Stimulated activated CD4-positive, alpha-beta T cell treated with anti-CD3 and anti-CD28 coated beads, Interleukin-12 subunit alpha, Interleukin-12 subunit beta, amount 100 ng/mL, for 48 hours (primary cell): ENCODE data around the gene MEX3D.
A peak's percentile ranks its signal among the peaks of the same experiment; 100 is the strongest.

ENCODE experiments used
- DNase-seq, 3 donors: peaks; one replicate each; pipeline ENCODE4 v3.0.0-alpha.2; 2020; ENCODE audit warnings: low read depth in 2 of 3, low spot score in 1 of 3

Gene MEX3D

DNA sequence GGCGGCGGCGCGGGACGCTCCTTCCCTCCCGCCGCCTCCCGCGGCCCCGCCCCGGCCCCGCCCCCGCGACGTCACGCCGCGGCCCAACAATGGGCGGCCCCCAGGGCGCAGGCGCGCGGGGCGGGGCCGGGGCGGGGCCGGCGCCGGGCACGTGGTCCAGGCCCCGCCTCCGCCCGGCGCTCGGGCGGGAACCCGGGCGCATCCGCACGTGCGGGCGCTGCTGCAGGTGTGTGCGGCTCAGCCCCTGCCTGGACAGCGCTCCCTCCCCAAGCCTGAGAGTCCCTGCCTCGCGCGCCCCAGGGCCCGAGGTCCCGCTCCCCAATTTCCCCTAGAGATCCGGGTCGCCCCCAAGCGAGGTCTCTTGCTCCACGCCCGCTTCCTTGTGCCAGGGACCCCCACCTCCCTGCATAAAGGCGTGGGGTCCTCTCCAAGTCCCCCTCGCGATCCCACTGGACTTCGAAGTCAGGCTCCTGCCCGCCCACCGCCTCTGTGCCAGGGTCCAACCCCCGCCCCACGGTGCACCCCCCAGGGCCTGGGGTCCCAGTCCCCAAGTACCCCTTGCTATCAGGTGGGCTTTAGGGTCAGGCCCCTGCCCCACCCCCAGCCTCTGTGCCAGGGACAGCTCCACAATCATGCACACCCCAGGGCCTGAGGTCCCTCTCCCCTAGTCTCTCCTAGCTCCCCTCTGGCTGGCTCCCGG is at the start of gene MEX3D:
TSS of gene MEX3D (minus strand) at position 6 of the 700 bp plus-strand sequence. CDS start 267 bp downstream, outside the sequence.
- peak; percentile 55 to 75 (median 60) for DNase-seq

DNA sequence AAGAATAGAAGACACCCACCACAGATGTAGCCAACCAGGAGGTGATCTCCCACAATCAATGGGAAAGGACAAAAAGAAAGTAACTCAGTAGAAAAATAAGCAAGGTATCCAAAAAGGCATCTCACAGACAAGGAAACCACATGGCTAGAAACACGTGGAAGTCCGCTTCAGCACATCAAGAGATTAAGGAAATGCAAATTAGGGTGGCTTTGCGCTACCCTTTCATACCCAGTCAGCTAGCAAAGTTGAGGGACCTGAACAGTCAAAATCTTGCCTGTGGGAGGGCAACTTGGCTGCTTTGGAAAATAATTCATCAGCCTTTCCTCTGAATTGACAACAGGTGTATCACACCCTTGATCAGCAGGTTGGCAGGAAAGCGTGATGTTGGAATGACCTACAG is 48.8 kb upstream of the MEX3D start:
- DNase-seq = no peak

DNA sequence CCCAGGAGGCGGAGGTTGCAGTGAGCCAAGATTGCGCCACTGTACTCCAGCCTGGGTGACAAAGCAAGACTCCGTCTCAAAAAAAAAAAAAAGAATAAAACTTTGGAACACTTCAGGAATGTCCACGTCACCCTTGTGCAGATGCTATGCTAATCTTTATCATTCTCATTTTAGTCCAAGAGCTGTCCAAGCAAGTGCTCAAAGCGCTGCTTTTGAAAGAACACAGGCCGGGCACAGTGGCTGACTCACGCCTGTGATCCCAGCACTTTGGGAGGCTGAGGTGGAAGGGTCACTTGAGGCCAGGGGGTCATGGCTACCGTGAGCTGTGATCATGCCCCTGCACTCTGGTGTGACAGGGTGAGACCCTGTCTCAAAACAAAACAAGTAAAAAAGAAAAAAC is 48.3 kb upstream of the MEX3D start:
- DNase-seq = no peak

DNA sequence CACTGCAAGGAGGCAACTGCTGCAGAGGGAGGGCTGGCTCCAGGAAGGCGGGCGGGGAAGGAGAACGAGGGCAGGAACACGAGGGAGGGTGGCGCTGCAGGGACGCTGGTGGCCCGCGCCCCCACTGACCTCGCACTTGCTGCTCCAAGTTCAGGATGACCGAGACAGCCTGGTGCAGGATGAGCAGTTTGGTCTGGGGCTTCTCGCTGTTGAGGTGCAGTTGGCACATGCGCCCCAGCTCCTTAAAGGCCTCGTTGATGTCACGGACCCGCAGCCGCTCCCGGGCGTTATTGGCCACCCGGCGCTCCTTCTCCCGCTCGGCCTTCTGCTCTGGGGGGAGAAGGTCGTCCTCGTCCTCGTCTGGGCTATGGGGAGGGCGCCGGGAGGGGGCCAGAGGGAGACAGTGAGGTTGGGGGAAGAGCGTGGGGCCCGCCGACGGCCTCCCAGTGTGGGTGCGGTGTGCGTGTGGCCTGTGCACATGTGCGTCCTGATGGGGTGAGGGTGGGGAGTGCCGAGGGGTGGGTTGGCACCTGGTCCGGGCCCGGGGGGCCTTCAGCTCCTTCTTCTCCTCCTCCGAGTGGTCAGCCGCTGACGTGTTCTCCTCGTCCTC is 47.1 kb upstream of the MEX3D start:
- no peak for DNase-seq

DNA sequence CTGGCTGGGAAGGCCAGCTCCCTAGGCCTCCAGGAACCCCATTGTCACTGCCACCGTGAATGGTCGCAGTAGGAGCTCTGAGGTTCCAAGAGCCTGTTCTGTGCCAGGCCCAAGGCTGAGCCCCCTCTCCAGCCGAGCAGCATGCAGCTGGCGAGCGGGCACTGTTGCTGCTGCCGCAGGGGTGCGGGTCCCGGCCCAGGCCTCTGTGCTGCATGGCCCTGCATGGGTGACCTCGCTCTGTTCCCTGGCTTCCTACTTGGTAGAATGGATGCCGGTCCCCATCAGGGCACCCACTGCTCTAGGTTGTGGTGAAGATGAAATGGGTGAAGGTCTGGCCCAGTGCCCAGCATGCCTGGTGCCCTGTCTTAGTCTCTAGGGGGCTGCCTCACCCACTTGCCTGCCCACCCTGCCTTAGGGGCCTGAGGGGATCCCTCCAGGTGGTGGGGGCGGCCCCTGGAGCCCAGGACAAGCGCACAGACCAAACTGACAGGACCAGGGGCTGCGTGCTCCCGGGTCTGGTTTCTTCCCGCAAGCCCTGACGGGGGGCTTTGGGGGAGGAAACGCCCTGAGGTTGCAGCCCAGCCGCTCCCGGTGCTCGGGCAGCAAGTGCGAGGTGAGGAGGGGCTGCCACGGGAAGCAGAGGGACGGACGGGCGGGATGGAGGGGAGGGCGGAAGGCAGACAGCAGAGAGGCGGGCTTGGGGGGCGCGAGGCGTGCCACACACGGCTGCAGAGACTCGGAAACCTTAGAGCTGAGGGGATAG is 45.9 kb upstream of the MEX3D start:
- no peak for DNase-seq

DNA sequence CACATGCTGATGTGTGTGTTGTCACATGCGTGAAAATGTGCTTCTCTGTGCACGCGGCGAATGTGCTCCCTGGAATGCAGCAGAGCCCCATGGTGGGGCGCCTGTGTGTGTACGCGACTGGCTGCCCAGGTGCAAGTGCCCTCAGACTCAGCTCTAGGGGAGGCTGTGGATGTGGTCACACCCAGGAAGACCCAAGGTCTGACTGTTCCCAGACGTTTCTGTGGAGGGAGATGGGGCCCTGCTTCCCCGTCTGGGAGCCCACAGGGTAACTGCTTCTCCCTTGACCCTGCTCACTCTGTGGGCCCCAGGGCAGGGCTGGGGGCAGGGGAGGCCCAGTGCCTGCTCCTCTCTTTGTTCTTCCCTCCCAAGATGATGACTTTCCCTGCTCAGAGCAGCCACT is 45.0 kb upstream of the MEX3D start:
- no peak for DNase-seq

DNA sequence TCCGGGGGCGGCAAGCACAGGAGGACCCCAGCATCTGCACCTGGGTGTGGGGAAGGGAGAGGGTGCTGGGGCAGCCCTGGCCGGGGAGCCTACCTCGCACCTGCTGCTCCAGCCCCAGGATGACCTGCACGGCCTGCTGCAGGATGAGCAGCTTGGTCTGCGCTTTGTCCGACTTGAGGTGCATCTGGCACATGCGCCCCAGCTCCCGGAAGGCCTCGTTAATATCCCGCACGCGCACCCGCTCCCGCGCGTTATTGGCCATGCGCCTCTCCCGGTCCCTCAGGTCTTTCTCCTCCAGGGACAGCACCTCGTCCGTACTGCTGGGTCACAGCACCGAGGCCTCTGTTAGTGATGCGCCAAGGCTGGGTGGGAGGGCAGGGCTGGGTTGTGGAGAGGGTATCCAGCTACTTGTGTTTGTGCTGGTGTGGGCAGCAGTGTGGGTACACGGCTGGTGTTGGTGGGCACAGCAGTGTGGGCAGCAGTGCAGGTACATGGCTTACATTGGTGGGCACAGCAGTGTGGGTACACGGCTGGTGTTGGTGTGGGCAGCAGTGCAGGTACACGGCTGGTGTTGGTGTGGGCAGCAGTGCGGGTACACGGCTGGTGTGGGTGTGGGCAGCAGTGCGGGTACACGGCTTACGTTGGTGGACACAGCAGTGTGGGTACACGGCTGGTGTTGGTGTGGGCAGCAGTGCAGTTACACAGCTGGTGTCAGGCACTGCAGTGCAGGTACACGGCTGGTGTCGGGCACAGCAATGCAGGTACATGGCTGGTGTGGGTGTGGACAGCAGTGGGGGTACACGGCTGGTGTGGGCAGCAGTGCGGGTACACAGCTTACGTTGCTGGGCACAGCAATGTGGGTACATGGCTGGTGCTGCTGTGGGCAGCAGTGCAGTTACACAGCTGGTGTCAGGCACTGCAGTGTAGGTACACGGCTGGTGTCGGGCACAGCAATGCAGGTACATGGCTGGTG is 44.3 kb upstream of the MEX3D start:
- no peak for DNase-seq

DNA sequence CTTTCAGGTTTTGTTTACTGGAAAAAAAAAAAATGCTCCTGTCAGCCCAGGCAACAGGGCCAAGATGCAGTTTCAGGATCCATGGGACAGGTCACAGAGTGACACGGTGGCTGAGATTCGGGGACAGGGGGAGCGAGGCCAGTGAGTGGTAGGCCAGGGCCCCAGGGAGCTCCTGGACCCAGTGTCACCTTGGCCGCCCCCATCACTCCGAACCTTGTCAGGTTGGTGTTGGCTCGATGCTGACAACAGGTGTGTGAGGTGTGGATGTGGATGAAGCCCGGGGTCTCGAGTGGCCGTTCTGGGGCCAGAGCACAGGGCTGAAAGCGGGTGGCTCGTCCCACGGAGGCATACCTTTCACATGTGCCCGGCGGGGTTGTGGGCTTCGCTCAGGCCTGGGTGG is 43.2 kb upstream of the MEX3D start:
- no peak for DNase-seq

DNA sequence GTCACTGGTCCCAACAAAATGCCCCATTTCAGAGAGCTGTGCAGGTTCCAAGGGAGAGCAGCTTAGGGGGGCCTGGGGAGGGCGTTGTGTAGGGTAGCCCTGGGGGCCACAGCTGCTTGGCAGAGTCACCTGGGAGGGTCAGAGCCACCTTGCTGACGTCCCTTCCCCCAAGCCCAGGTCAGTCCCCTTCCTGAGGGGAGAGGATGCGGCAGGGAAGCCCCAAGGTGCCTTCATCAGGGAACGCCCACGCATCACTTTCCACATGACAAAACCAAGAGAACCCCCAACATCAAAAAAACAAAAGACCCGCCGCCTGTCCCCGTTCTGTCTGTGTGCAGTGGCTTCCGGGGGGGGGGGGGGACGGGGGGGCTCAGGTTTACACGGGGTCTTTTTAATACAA is 42.5 kb upstream of the MEX3D start:
- no peak for DNase-seq

DNA sequence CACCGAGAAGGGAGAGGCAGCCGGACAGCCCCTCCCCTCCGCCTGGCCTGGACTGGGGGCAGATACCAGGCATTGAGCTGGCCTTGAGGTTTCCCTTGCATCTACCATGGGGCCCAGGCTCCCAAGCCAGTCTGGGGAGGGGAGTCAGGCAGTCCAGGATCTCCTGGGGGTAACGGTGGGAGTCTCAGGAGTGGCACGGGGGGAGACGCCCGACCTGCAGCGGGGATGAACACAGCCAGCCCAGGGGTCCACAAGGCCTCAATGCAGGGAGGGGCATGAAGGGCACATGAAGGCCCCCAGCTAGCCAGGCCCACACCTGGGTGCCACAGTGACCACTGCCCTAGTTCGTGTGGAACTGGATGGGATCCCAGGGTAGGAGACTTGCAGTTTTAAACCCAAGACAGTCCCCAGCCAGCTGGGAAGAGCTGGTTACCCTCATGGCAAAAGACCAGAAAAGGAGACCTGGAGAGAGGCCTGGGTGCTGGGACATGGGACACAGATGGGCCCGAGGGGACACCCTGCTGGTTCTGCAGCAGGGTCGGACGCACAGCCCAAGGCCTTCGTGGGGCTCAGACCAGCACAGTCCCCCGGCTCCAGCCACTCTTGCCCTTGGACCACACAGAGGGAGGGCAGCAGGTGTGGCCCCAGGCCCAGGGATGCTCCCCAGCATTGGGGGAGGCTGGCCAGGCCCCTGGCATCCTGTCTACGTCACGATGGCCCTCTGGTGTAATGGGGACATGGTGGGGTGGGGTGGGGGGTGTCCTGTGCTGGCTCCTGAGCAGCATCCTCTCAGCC is 41.8 kb upstream of the MEX3D start:
- no peak for DNase-seq

DNA sequence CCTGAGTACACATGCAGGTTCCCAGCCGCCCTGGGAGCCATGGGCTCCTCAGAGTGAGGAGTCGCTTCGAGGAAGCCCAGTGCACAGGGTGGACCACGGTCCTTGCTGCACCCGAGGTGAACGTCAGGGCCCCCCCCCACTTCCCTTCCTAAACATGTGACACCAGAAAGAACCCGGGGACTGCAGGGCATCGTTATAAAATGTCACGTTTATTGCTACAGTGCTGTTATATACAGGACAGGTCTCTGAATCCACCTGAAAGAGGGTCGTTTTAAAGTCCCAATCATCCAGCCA is 40.9 kb upstream of the MEX3D start:
- DNase-seq = no peak

DNA sequence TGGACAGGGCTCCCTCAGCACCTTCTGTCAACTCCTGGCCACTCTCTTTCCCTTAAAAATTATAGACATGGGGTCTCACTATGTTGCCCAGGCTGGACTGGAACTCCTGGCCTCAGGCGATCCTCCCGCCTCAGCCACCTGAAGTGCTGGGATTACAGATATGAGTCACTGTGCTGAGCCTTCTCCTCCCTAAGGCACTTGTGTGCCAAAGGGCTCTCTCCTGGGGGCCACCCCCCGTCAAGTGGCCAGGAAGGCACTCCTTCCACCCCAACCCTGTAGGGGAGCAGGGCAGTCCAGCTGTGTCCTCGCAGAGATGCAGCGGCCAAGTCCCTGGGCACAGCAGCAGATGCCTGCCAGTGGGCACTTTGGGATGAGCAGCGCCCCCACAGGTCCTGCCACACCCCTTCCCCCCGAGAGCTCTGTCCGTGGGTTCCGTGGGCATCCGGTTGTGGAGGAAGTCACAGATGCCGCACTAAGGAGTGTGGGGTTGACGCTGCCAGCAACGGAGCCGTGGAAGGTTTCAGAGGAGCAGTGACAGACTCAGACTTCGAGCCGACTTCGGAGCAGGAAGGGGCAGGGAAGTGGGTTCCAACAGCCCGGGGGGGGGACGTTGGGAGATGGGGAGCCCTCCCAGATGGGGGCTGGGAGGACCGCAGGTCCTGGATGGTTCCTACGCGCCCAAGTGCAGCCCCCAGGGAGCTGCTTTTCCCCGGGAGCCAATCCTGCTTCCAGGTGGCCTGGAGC is 40.4 kb upstream of the MEX3D start:
- no peak for DNase-seq

DNA sequence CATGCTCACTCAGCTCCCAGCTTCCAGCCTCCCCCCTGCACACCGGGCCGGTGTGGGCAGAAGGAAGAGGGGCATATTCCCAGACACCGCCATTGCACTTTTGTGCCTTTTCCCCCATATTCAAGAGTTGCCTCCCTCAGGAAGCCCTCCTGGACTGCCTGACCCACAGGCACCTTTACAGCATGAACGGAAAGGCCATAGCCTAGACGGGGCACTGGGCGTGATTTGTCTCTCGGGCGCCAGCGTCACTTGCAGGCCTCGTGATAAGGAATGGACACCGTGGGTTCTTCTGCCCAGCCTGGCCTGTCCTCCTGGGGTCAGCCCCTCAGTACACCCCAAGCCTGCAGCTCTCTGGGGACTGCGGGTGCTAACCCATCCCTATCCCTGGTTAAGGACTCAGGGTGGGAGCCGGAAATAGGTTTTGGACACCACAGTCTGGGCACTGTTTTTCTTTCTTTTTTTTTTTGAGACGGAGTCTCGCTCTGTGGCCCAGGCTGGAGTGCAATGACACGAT is 38.1 kb upstream of the MEX3D start:
- no peak for DNase-seq

DNA sequence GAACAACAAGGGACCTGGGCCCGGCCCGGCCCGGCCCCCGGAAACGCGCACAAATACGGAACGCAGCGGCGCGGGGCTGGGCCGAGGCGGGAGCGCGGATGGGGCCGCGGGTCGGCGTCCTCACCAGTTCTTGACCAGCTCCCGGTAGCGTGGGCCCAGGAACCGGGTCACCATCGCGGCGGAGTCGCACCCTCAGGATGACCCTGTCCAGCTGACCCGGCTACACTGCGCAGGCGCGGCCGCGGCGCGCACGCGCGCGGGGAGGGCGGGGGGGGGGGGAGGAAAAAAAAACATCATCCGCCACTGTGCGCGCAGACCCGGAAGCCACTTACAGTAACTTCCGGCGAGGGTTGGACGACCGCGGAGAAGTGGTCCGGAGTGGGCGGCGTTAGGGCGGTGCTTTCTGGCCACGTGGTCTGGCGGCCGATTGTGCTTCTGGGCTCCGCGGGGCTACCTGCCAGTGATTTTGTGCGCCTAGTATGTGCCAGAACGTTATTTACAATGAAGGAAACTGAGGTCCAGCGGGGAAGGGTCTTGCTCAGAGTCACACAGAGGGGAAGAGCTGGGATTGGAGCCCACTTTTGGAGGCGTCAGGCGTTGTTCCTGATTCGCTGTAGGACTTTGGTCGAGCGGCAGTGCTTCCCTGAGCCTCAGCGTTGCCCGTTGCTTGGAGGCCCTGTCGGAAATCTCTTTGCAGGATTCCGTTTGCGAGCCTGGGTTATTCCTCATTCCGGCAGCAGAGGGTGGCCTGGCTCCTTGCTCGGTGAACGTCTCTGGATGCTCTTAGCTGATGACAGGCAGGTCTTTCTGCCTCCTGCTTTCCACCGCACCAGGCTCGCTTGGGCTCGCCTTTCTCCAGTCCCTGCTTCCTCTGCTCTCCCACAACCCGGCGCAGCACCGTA is 37.4 kb upstream of the MEX3D start, which contains the start of gene UQCR11:
TSS of gene UQCR11 (minus strand) at position 227 of the 902 bp plus-strand sequence. CDS start at position 174, 53 bp downstream.
- DNase-seq = peak; percentile 89 to 91 (median 90)

DNA sequence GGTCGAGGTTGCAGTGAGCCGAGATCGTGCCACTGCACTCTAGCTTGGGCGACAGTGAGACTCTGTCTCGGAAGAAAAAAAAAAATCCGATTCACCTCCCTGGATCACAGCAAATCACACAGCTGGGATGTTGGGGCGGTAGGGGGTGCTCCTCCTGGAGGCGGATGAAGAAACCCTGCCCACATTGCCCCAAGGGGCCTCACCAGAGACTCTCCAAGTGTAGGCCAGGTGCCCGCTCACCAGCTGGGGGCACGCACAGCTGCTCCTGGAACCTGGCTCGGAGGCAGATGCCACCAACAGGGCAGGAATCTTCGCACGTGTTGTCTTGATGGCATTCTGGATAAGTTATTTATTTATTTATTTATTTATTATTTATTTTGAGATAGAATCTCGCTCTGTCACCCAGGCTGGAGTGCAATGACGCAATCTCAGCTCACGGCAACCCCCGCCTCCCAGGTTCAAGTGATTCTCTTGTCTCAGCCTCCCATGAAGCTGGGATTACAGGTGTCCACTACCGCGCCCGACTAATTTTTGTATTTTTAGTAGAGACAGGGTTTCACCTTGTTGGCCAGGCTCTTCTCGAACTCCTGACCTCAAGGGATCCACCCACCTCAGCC is 34.1 kb upstream of the MEX3D start:
- DNase-seq = no peak

DNA sequence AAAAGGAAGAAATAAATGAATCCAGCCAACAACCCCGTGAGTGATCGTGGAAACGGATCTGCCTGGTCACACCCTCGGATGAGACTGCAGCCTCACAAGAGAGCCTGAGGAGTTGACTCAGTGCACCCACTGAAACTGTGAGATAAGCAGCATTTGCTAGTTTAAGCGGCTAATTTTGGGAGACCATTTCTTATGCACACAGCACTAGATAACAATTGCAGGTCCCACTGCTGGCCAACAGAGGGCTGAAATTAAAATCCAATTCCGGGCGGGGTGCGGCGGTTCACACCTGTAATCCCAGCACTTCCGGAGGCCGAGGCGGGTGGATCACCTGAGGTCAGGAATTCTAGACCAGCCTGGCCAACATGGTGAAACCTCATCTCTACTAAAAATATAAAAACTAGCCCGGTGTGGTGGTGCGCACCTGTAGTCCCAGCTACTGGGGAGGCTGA is 33.5 kb upstream of the MEX3D start:
- no peak for DNase-seq

DNA sequence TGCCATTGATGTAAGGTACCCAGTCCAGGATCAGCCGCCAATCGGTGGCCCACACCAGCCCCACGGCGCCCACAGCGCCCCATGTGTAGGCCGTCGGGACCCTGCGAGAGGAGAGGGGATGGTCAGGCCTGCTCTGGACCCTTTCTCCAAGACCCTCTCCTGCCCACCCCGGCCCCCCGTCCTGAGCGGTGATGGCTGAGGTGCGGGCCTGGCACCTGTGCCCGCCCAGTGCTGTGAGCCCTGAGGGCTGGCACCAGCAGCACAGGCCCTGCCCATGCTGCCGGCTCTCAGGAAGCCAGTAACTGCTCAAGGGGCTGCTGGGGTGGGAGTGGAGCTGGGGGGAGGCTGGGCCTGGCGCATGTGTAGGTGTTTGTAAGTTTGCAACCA is 31.3 kb upstream of the MEX3D start:
- no peak for DNase-seq
